GM21390 (cell line): Measurements from ENCODE around the gene SEZ6.

Source experiments
- ATAC-seq: cut with Tn5 transposase; IDR thresholded peaks from one replicate; pipeline ENCODE4 v1.9.1; 2021; ENCODE audit not compliant: unreplicated experiment

SEZ6 gene

DNA sequence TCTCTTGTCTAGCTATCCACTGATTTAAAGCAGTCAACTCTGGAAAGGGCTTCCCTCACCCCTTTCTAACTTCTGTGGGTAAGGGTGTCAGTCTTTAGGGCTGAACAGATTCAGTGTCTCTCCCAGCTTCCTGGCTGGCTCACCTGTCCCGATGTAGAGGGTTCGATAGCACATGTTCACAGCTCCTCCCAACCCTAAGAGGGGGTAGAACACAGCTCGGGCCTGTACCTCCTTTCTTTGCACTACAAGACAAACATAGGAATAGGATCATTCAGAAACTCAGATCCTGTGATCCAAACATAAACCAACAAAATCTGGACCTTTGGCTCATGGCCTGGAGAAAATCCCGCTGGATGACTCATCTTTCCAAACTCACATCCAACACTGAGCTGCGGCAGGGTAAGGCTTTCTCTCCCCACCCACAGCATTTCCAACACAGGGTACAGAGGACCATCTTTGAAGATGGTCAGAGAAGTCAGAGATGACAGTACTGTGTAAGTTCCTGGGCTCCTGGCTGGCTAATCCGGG lies 97.1 kb downstream of the SEZ6 start:
- no peak for ATAC-seq

GRCh38 chr17:28907709-28908475 lies 97.9 kb downstream of the SEZ6 start:
- ATAC-seq = no peak

- ATAC-seq = no peak
Measured at GRCh38 chr17:28906706-28907438, 99.0 kb downstream of the SEZ6 start.

DNA sequence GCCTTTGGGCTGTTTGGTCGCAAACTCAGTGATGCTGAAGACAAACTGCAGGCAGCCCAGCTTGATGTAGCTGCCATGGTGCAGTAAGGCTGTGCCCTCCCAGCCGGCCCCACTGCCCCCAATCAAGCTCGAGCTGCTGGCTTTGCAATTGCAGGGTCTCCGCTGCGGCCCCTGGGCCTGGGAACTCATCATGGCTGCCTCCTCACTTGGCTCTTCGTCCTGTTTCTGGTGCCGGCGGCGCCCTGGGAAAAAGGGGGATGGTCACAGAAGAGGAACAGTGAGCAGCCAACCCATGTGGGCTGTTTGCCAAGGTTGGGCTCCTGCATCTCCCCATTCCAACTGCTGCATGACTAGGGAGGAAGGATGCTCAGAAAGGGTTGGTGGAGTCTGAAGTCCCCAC lies 99.6 kb downstream of the SEZ6 start:
- ATAC-seq = no peak
